Progenitor cell of endocrine pancreas (in vitro differentiated cells): ENCODE measurements around the gene FBXL2. TPM values are rescaled to one million over a fixed set of nuclear protein-coding genes. Genes with fewer than 3 reads are reported as not detected.

ENCODE experiments used
- DNase-seq: peaks from one replicate; pipeline ENCODE4 v3.0.0; 2021; ENCODE audit warnings: low spot score; ENCODE audit not compliant: unreplicated experiment
- H3K27ac Mint-ChIP-seq: 2 replicates; pipeline ENCODE4 v1.8.0; 2021; ENCODE audit warnings: mild to moderate bottlenecking, moderate library complexity, mixed read lengths
- H3K27me3 Mint-ChIP-seq: 2 replicates; pipeline ENCODE4 v1.8.0; 2021; ENCODE audit warnings: mixed read lengths
- H3K36me3 Mint-ChIP-seq: 2 replicates; pipeline ENCODE4 v1.8.0; 2022; ENCODE audit warnings: mixed read lengths; ENCODE audit not compliant: insufficient read depth
- H3K4me1 Mint-ChIP-seq: 2 replicates; pipeline ENCODE4 v1.8.0; 2021; ENCODE audit warnings: low read depth, mixed read lengths
- H3K4me3 Mint-ChIP-seq: 2 replicates; pipeline ENCODE4 v1.8.0; 2021; ENCODE audit warnings: low read depth, mild to moderate bottlenecking, moderate library complexity, mixed read lengths
- H3K9me3 Mint-ChIP-seq: 2 replicates; pipeline ENCODE4 v1.8.0; 2021; ENCODE audit warnings: low read depth, mixed read lengths
- CTCF ChIP-seq: fragments of 200-600 bp; sonication (generic); IDR thresholded peaks from one replicate; pipeline ENCODE4 v1.5.0; 2021; ENCODE audit warnings: antibody characterized with exemption, mild to moderate bottlenecking; ENCODE audit not compliant: unreplicated experiment
- total RNA-seq: library from RNA; stranded (reverse); gene quantifications from 2 replicates; pipeline ENCODE4 v1.2.1, GENCODE V29; 2021

The FBXL2 gene
- total RNA-seq, 1 donor from 2014 or later = 23.9 TPM

DNA sequence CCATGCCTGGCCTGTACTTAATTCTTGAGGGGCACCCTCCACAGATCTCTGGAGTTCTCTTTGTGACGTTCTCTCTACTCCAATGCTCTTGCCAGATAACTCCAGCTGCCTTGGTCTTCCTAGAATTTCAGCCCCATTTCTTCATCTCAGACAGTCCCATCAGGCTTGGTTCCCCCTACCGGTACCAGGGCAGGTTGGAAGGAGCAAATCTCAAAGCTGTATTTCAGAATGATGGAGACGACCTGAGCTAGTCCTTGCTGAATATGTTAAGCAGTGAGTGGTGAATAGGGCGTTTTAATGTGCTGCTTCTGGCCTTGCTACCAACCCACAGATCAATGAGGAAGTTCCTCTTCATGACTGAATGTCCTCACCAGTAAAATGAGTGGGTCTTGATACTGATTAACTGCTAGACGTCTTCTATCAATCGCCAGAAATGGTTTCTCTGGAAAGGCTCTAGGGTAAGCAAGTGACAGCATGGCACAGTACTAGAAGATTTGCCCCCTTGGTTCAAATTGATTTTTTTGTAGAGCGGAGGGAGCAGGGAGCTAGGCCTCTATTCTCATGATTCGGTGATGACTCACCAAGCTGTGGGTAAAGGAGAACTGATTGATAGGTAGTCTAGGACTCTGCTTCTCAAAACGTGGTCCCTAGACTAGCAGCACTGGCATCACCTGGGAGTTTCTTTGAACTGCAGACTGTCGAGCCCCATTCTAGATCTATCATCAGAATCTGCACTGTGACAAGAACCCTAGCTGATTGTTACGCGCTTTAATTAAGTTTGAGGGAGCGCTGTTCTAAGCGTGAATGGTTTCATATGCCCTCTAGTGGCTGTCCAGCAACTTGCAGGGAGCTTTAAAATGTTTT, 95.2 kb downstream of the FBXL2 start:
- no peak for DNase-seq
- TF ChIP-seq CTCF = peak; percentile 97

GRCh38 chr3:33373082-33373437, 95.8 kb downstream of the FBXL2 start:
- no peak for DNase-seq
- H3K36me3 Mint-ChIP-seq = peaks cover 20% of the 10 kb centered on the region
- H3K27me3 Mint-ChIP-seq = no peaks in the 10 kb centered on the region
- no peak overlapping the region for H3K4me3 Mint-ChIP-seq
- H3K27ac Mint-ChIP-seq = no peak overlapping the region
- peaks cover 7% of the 10 kb centered on the region for H3K9me3 Mint-ChIP-seq
- TF ChIP-seq CTCF = no peak
- no peaks in the 10 kb centered on the region for H3K4me1 Mint-ChIP-seq

More for the DNA sequence above, 95.2 kb downstream of the FBXL2 start:
- Mint-ChIP-seq H3K27me3 (no peaks in the 10 kb centered on the region), H3K9me3 (peaks cover 7% of the 10 kb centered on the region), H3K36me3 (peaks cover 20% of the 10 kb centered on the region), H3K4me3 (no peak overlapping the region), H3K27ac (no peak overlapping the region), H3K4me1 (no peaks in the 10 kb centered on the region)

DNA sequence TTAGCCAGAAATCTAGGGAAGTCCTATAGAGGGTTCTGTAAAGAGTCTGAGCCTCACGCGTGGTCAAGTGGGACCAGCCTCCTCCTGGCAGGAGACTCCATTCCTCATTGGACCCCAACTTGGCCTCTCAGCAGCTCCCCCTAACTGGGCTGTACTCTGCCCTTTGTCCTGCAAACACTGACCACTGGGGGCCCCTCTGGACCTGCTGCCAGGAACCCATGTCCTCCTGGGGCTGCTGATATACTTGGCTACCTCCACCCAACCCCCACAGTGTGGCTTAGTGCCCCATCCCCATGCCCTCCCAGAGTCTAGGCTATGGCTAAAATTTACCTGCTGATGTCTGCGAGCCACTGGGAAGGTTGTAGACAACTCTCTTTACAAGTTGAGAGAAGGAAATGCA, 100.2 kb downstream of the FBXL2 start:
- TF ChIP-seq CTCF = no peak
- peak overlapping the region; percentile 69 for H3K27ac Mint-ChIP-seq
- no peak overlapping the region for H3K4me3 Mint-ChIP-seq
- H3K27me3 Mint-ChIP-seq = no peaks in the 10 kb centered on the region
- no peaks in the 10 kb centered on the region for H3K9me3 Mint-ChIP-seq
- H3K4me1 Mint-ChIP-seq = no peaks in the 10 kb centered on the region
- no peak for DNase-seq
- peaks cover 17% of the 10 kb centered on the region for H3K36me3 Mint-ChIP-seq

- no peaks in the 10 kb centered on the region for H3K9me3 Mint-ChIP-seq
- peak overlapping the region; percentile 69 for H3K27ac Mint-ChIP-seq
- TF ChIP-seq CTCF = no peak
- H3K27me3 Mint-ChIP-seq = no peaks in the 10 kb centered on the region
- H3K4me1 Mint-ChIP-seq = no peaks in the 10 kb centered on the region
- DNase-seq = no peak
- peaks cover 21% of the 10 kb centered on the region for H3K36me3 Mint-ChIP-seq
- no peak overlapping the region for H3K4me3 Mint-ChIP-seq
Observed at GRCh38 chr3:33377931-33378330, 100.7 kb downstream of the FBXL2 start.

DNA sequence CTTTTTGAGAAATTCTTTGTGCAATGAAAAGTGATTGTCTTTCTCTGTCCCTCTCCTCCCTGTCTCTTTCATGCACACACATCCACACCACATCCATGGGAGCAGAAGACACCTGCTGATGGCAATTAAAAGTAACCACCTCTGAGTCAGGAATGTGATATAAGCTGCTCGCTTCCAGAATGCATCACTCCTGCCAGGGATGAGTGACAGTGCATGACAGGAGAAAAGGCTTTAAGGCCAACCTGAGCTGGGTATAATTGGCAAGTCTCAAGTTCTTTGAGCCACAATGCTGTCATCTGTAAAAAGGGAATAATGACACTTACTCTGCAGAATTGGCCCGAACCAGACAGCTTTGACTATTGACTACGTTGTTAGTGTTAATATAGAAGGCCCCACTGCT, 103.4 kb downstream of the FBXL2 start:
- H3K27me3 Mint-ChIP-seq = no peaks in the 10 kb centered on the region
- H3K4me1 Mint-ChIP-seq = no peaks in the 10 kb centered on the region
- no peaks in the 10 kb centered on the region for H3K9me3 Mint-ChIP-seq
- peaks cover 20% of the 10 kb centered on the region for H3K36me3 Mint-ChIP-seq
- TF ChIP-seq CTCF = no peak
- H3K4me3 Mint-ChIP-seq = no peak overlapping the region
- H3K27ac Mint-ChIP-seq = no peak overlapping the region
- DNase-seq = no peak
